Left lobe of liver (tissue), 2 donors: ENCODE data around the gene CMIP. TPM values are rescaled to one million over a fixed set of nuclear protein-coding genes. Genes with fewer than 3 reads are reported as not detected.

Experiments
- ATAC-seq: fragments of 200-7000 bp; cut with Tn5 transposase; one replicate; pipeline ENCODE4 v1.9.1; 2020; ENCODE audit warnings: mild to moderate bottlenecking, moderate library complexity
- DNase-seq: peaks from one replicate; pipeline ENCODE4 v3.0.0-alpha.2; 2020; ENCODE audit warnings: low spot score
- total RNA-seq: library from RNA; stranded (reverse); gene quantifications from one replicate; pipeline ENCODE4 v1.2.1, GENCODE V29; 2021
- donor health status: DM: no; HTN: no; CAD: no; lungs with moderate emphysema.
- donor health status: DM: no; HTN: yes; CAD: no.

CMIP gene
- total RNA-seq, 1 donor from 2014 or later: 15.4 TPM

GRCh38 chr16:81491541-81492188 lies 47.1 kb downstream of the CMIP start:
- ATAC-seq (peak; percentile 3), DNase-seq (no peak)

- no peak for ATAC-seq
- no peak for DNase-seq
Observed at GRCh38 chr16:81492311-81492761, 47.7 kb downstream of the CMIP start.

GRCh38 chr16:81492965-81493754 lies 48.6 kb downstream of the CMIP start:
- ATAC-seq: peak; percentile 21
- DNase-seq: no peak

- peak; percentile 69 for ATAC-seq
- peak; percentile 79 for DNase-seq
Observed at GRCh38 chr16:81493755-81494433, 49.3 kb downstream of the CMIP start.

GRCh38 chr16:81494434-81494806 lies 49.8 kb downstream of the CMIP start:
- DNase-seq: no peak

GRCh38 chr16:81494888-81495287 lies 50.3 kb downstream of the CMIP start:
- ATAC-seq (no peak), DNase-seq (no peak)

More at GRCh38 chr16:81494434-81494806, 49.8 kb downstream of the CMIP start:
- no peak for ATAC-seq

- DNase-seq: no peak
Observed at GRCh38 chr16:81495321-81496234, 51.0 kb downstream of the CMIP start.

GRCh38 chr16:81496321-81496720 lies 51.7 kb downstream of the CMIP start:
- no peak for DNase-seq
- no peak for ATAC-seq

More at GRCh38 chr16:81495321-81496234, 51.0 kb downstream of the CMIP start:
- no peak for ATAC-seq

- DNase-seq (peak; percentile 75), ATAC-seq (peak; percentile 72)
Observed at GRCh38 chr16:81496742-81497141, 52.1 kb downstream of the CMIP start.

GRCh38 chr16:81497690-81498089 lies 53.1 kb downstream of the CMIP start:
- no peak for ATAC-seq
- no peak for DNase-seq

GRCh38 chr16:81498351-81498750 lies 53.7 kb downstream of the CMIP start:
- DNase-seq (no peak), ATAC-seq (no peak)

GRCh38 chr16:81499576-81500380 lies 55.2 kb downstream of the CMIP start:
- ATAC-seq (no peak), DNase-seq (no peak)

- DNase-seq: no peak
- ATAC-seq: no peak
Observed at GRCh38 chr16:81500833-81501521, 56.4 kb downstream of the CMIP start.

GRCh38 chr16:81502396-81503070 lies 57.9 kb downstream of the CMIP start:
- DNase-seq (no peak), ATAC-seq (peak; percentile 10)

GRCh38 chr16:81505011-81505661 lies 60.5 kb downstream of the CMIP start:
- DNase-seq: no peak
- ATAC-seq: peak; percentile 59

- ATAC-seq (no peak), DNase-seq (no peak)
Observed at GRCh38 chr16:81509404-81509803, 64.8 kb downstream of the CMIP start.

GRCh38 chr16:81510016-81510415 lies 65.4 kb downstream of the CMIP start:
- ATAC-seq: no peak
- DNase-seq: no peak

GRCh38 chr16:81511371-81511770 lies 66.8 kb downstream of the CMIP start:
- ATAC-seq (no peak), DNase-seq (no peak)
